Measurements from ENCODE around the gene IKZF5.
A peak's percentile ranks its signal among the peaks of the same experiment; 100 is the strongest.

Gene IKZF5

GRCh38 chr10:123008355-123009104 lies at the start of gene IKZF5, which contains the start of gene ACADSB:
TSS of gene IKZF5 (minus strand) at chr10:123008795. CDS start at chr10:122998625, 10,170 bp downstream.
TSS of gene ACADSB (plus strand) at chr10:123009006. CDS start at chr10:123009030, 24 bp downstream.
- peak; percentile 81 for DNase-seq

GRCh38 chr10:123057968-123058367 lies 49.4 kb upstream of the IKZF5 start:
- DNase-seq: no peak

GRCh38 chr10:123045961-123046731 lies 37.6 kb upstream of the IKZF5 start:
- DNase-seq: no peak

- DNase-seq: no peak
These were observed 35.8 kb upstream of the IKZF5 start for GRCh38 chr10:123044391-123044790.

GRCh38 chr10:123043409-123043925 lies 34.9 kb upstream of the IKZF5 start:
- peak; percentile 84 for DNase-seq

- DNase-seq: no peak
These were observed 34.3 kb upstream of the IKZF5 start for GRCh38 chr10:123042708-123043408.

- DNase-seq: no peak
These were observed 31.0 kb upstream of the IKZF5 start for GRCh38 chr10:123039632-123039930.

GRCh38 chr10:123038782-123039631 lies 30.4 kb upstream of the IKZF5 start:
- no peak for DNase-seq

GRCh38 chr10:123035467-123036086 lies 27.0 kb upstream of the IKZF5 start:
- no peak for DNase-seq

- no peak for DNase-seq
These were observed 25.7 kb upstream of the IKZF5 start for GRCh38 chr10:123034332-123034731.

GRCh38 chr10:123031124-123031523 lies 22.5 kb upstream of the IKZF5 start:
- DNase-seq: no peak

GRCh38 chr10:123027861-123028260 lies 19.3 kb upstream of the IKZF5 start:
- DNase-seq: no peak

GRCh38 chr10:123026302-123026701 lies 17.7 kb upstream of the IKZF5 start:
- DNase-seq: peak; percentile 98

- DNase-seq: no peak
These were observed 15.9 kb upstream of the IKZF5 start for GRCh38 chr10:123024540-123024939.

- DNase-seq: peak; percentile 74
These were observed 12.9 kb upstream of the IKZF5 start for GRCh38 chr10:123021517-123021916.

- DNase-seq: peak; percentile 90
These were observed 11.5 kb upstream of the IKZF5 start for GRCh38 chr10:123019941-123020703.

- DNase-seq: no peak
These were observed 10.7 kb upstream of the IKZF5 start for GRCh38 chr10:123019264-123019663.

GRCh38 chr10:123018531-123018930 lies 9.9 kb upstream of the IKZF5 start:
- DNase-seq: no peak

GRCh38 chr10:123017421-123018165 lies 9.0 kb upstream of the IKZF5 start:
- DNase-seq: no peak

GRCh38 chr10:123016228-123016627 lies 7.6 kb upstream of the IKZF5 start:
- DNase-seq: no peak
